PFSK-1 (cell line): ENCODE results near the gene SMNDC1.

Experiments used
- FOXP2 ChIP-seq: optimal IDR thresholded peaks from 2 replicates; pipeline ENCODE3; 2011; ENCODE audit warnings: borderline replicate concordance, control low read depth, inconsistent platforms; ENCODE audit not compliant: insufficient read depth; ENCODE audit errors: extremely low read length, extremely low read depth
- POLR2AphosphoS5 ChIP-seq: IDR thresholded peaks from 2 replicates; pipeline ENCODE4 v1.6.1; 2012; ENCODE audit warnings: low read depth, mild to moderate bottlenecking, control low read depth, low read length, moderate library complexity
- SIN3A ChIP-seq: IDR thresholded peaks from 2 replicates; pipeline ENCODE4 v1.6.1; 2012; ENCODE audit warnings: mild to moderate bottlenecking, low read length, moderate library complexity, borderline replicate concordance; ENCODE audit not compliant: insufficient read depth
- TAF1 ChIP-seq: IDR thresholded peaks from 2 replicates; pipeline ENCODE4 v1.6.1; 2012; ENCODE audit warnings: low read length, control low read depth, borderline replicate concordance; ENCODE audit not compliant: insufficient read depth
- TF ChIP-seq, protein P1 (sequence below), 2 experiments: IDR thresholded peaks; 2 replicates each; pipeline versions ENCODE4 v1.6.1 to v1.8.0; 2011 to 2012; ENCODE audit warnings: low read depth in 2 of 2, low read length in 2 of 2, control low read depth in 1 of 2, inconsistent platforms in 1 of 2, mild to moderate bottlenecking in 1 of 2, moderate library complexity in 1 of 2; ENCODE audit not compliant: insufficient read depth in 1 of 2

The SMNDC1 gene

DNA sequence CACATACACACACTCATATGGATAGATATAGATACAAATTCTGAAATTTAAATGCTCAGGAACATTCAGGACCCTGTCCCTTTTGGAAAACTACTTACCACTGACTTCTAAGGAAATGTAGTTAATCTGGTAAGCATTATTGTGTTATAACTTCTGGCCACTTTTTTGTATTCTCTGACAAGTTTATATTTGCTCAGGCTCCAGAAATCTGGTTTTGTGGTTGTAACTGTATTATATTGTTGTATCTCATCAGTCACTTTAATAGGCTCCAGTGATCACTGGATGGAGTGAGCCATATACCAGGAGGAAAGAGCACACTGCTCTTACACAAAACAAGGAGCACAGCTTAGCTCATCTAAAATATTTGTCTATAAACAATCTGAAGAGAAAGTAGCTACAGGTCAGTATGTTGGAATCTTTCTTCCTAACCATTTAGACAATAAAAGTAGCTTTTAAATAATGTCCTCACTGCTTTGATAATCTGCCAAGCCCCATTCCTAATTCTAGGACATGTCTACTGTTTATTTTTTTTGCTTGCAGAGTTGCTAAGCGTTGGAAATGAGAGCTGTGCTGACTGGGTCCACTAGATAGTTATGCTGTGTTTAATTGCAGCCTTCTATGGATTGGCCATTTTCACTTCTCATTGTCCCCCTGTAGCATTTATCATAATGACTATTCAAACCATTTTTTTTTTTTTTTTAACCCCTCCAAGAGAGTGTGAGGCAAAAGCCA is 43.8 kb downstream of the SMNDC1 start:
- TF ChIP-seq SIN3A (no peak), POLR2AphosphoS5 (no peak), FOXP2 (no peak), TAF1 (no peak)
- TF ChIP-seq, protein P1, sequence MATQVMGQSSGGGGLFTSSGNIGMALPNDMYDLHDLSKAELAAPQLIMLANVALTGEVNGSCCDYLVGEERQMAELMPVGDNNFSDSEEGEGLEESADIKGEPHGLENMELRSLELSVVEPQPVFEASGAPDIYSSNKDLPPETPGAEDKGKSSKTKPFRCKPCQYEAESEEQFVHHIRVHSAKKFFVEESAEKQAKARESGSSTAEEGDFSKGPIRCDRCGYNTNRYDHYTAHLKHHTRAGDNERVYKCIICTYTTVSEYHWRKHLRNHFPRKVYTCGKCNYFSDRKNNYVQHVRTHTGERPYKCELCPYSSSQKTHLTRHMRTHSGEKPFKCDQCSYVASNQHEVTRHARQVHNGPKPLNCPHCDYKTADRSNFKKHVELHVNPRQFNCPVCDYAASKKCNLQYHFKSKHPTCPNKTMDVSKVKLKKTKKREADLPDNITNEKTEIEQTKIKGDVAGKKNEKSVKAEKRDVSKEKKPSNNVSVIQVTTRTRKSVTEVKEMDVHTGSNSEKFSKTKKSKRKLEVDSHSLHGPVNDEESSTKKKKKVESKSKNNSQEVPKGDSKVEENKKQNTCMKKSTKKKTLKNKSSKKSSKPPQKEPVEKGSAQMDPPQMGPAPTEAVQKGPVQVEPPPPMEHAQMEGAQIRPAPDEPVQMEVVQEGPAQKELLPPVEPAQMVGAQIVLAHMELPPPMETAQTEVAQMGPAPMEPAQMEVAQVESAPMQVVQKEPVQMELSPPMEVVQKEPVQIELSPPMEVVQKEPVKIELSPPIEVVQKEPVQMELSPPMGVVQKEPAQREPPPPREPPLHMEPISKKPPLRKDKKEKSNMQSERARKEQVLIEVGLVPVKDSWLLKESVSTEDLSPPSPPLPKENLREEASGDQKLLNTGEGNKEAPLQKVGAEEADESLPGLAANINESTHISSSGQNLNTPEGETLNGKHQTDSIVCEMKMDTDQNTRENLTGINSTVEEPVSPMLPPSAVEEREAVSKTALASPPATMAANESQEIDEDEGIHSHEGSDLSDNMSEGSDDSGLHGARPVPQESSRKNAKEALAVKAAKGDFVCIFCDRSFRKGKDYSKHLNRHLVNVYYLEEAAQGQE (IDR thresholded peaks at IDR 0.05; ENCODE audit: insufficient read depth in 1 of 2, low read depth in 2 of 2, low read length in 2 of 2) = no peak

DNA sequence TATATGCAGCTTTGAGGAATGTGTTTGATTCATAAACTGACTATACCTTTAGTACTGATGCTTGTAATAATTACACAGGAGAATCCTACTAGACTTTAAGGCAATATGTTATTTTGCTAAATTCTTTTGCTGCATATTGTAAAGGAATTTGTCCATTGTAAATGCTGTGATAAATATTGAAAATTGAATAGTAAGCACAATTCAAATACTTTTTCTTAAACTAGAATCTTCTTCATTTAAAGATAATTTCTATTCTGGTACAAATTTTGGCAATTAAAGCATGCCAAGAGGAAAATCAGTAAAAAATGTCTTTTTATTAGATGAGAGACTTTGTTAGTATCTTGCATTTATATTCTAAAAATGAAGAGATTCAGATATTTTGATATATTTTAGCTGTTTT is 45.4 kb downstream of the SMNDC1 start:
- TF ChIP-seq, protein P1 (IDR thresholded peaks at IDR 0.05; ENCODE audit: insufficient read depth in 1 of 2, low read depth in 2 of 2, low read length in 2 of 2) = no peak
- TF ChIP-seq SIN3A = no peak
- TF ChIP-seq FOXP2 = no peak
- no peak for TF ChIP-seq TAF1
- TF ChIP-seq POLR2AphosphoS5 = no peak

DNA sequence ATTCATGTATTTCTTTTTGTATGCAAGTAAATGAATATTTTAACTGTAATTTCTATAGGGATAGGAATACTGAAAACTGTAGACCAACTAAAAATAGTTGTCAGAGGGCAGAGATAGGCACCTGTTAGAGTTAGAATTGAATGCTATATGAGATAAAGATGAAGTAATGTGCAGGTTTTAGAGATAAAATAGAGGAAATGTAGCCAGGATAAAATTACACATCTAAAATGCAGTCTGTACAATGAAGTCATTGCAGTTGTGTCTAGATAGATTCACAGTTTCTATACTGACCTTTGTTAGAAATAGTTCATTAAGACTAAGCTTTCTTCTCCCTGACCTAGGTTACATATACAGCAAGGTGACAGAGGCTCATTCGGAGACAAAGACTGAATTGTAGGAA is 46.2 kb downstream of the SMNDC1 start:
- TF ChIP-seq, protein P1 (IDR thresholded peaks at IDR 0.05; ENCODE audit: insufficient read depth in 1 of 2, low read depth in 2 of 2, low read length in 2 of 2) = no peak
- TF ChIP-seq TAF1 (no peak), FOXP2 (no peak), POLR2AphosphoS5 (no peak), SIN3A (no peak)

DNA sequence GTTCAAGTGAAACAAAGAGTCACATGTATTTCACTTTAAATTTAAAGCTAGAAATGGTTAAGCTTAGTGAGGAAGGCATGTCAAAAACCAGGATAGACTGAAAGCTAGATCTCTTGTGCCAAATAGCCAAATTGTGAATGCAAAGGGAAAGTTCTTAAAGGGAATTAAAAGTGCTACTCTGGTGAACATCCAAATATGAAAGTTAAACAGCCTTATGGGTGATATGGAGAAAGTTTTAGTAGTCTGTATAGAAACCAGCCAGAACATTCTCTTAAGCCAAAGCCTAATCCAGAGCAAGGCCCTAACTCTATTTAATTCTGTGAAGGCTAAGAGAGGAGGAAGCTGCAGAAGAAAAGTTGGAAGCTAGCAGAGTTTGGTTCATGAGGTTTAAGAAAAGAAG is 50.3 kb downstream of the SMNDC1 start:
- TF ChIP-seq TAF1 (no peak), FOXP2 (no peak)

DNA sequence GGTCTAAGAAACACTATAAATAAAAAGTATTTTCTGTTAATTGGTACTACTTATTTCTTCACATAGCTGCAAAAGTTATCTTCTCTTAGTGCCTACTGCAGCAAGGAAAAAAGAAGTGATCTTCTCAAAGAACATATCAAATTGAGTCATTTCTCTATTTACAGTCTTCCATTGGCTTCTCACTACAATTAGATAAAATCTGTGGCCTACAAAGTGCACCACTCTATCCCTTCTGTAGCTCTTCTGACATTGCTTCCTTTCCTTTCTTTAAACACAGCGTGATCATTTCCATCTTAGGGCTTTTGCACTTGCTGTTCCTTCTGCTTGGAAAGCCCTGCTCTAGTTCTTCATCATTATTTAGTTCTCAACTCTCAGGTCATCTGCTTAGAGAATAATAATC is 52.6 kb downstream of the SMNDC1 start:
- TF ChIP-seq POLR2AphosphoS5 (no peak), SIN3A (no peak), TAF1 (no peak), FOXP2 (no peak)
- TF ChIP-seq, protein P1 (IDR thresholded peaks at IDR 0.05; ENCODE audit: insufficient read depth in 1 of 2, low read depth in 2 of 2, low read length in 2 of 2) = no peak
